Measurements from ENCODE around the gene ITIH1. TPM values are rescaled to one million over a fixed set of nuclear protein-coding genes. Genes with fewer than 3 reads are reported as not detected.

The ITIH1 gene
- total RNA-seq, 1 donor from 2014 or later: not detected

DNA sequence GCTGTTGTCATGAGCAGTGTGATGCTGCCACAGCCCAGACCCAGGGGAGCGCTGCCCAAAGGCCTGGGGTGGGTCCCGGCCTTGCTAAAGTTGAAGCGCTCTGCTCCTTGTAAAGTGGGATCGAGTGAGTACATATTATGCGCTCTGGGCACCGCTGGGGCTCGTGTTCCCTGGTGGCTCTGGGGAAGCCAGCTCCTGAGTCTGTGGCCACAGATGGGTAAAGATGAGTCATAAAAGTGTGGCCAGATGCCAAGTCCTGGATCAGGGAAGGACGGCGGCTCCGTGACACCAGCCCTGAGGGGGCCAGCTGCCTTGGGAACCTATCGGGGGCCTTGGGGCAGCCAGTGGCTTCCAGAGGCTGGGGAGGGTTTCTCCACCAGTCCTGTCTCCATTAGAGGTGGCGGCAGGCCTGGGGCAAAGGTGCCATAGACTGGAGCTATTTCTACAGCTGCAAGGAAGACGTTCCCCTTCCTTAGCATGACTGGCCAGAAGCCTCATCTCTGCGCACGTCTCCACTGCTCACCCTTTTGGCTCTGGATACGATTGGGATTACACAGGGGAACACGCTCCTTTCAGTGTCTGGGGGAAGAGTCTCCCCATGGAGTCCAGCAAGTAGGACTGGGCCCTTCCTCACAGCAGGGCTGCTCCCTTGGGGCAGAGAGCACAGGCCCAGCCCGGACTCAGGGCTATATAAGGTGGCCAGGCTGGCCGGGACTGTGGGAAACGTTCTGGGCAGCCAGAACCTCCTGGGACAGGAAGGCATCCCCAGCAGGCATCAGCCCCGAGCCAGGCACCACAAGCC lies 54.3 kb downstream of the ITIH1 start:
- Mint-ChIP-seq H3K4me3 (ENCODE audit: unreplicated experiment) (no peak overlapping the region), H3K27ac (ENCODE audit: unreplicated experiment) (no peak overlapping the region), H3K36me3 (ENCODE audit: low read depth, unreplicated experiment) (peaks cover 5% of the 10 kb centered on the region), H3K27me3 (ENCODE audit: unreplicated experiment) (peaks cover 2% of the 10 kb centered on the region), H3K9me3 (ENCODE audit: unreplicated experiment) (no peaks in the 10 kb centered on the region), H3K4me1 (ENCODE audit: unreplicated experiment) (peaks cover 2% of the 10 kb centered on the region)
- no peak for DNase-seq (ENCODE audit: low spot score)
- TF ChIP-seq, protein P1, sequence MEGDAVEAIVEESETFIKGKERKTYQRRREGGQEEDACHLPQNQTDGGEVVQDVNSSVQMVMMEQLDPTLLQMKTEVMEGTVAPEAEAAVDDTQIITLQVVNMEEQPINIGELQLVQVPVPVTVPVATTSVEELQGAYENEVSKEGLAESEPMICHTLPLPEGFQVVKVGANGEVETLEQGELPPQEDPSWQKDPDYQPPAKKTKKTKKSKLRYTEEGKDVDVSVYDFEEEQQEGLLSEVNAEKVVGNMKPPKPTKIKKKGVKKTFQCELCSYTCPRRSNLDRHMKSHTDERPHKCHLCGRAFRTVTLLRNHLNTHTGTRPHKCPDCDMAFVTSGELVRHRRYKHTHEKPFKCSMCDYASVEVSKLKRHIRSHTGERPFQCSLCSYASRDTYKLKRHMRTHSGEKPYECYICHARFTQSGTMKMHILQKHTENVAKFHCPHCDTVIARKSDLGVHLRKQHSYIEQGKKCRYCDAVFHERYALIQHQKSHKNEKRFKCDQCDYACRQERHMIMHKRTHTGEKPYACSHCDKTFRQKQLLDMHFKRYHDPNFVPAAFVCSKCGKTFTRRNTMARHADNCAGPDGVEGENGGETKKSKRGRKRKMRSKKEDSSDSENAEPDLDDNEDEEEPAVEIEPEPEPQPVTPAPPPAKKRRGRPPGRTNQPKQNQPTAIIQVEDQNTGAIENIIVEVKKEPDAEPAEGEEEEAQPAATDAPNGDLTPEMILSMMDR (IDR thresholded peaks at IDR 0.05; ENCODE audit: unreplicated experiment): no peak

DNA sequence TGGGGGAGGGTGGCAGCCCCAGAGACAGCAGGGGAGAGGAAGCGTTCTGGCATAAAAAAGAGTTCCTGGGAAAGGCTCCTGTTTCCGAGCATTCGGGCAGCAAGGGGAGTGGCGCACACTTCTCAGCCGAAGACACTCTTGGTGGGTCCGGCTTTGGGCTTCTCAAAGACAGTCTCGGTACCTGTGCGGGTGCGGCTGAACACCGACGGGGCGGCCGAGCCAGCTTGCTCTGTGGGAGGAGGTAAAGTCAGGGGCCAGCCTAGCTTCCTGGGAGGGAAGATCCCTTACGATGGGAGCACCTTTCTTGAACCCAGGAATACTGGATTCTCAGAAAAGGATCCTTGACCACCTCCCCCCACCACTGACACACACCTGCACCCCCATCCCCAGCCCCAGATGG lies 55.8 kb downstream of the ITIH1 start:
- TF ChIP-seq, protein P1 (IDR thresholded peaks at IDR 0.05; ENCODE audit: unreplicated experiment): no peak
- H3K9me3 Mint-ChIP-seq (ENCODE audit: unreplicated experiment): no peaks in the 10 kb centered on the region
- peaks cover 10% of the 10 kb centered on the region for H3K36me3 Mint-ChIP-seq (ENCODE audit: low read depth, unreplicated experiment)

DNA sequence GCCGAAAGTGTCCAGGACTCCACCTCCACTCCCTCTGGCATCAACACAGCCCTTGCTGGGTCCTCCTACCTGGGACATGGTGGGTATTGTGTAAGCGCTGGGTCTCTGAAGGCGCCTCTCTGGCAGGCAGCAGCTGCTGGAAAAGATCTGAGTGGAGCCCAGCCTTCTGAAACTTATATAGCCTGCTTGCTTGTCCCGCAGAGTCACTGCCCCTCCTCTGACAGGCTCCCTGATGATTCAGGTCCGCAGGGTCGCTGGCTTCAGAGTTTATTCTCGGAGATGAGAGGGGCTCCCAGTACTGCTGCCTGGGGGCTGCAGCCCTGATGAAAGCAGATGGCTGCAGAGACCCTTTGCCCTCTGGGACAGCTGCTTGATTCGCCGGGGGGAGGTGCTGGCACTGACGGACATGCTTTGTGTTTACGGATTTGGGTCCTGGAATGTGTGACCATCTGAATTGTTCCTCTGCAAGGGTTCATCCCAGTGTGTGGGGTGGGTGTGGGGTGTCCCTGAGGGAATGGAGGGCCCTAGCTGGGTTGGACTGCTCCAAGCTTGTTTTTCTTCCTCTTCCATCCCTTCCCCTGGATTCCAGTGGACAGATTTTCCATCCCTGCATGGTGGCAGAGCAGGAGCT lies 57.6 kb downstream of the ITIH1 start, which contains the start of gene MUSTN1:
Gene MUSTN1, minus strand, starts transcription at position 149 of the 631 bp plus-strand sequence. Its CDS starts 71 bp downstream, at position 78.
- Mint-ChIP-seq H3K4me1 (ENCODE audit: unreplicated experiment) (peaks cover 2% of the 10 kb centered on the region), H3K9me3 (ENCODE audit: unreplicated experiment) (no peaks in the 10 kb centered on the region), H3K36me3 (ENCODE audit: low read depth, unreplicated experiment) (peaks cover 11% of the 10 kb centered on the region), H3K27ac (ENCODE audit: unreplicated experiment) (no peak within 1 kb of the TSS), H3K27me3 (ENCODE audit: unreplicated experiment) (peaks cover 3% of the 10 kb centered on the region), H3K4me3 (ENCODE audit: unreplicated experiment) (no peak within 1 kb of the TSS)
- TF ChIP-seq, protein P1 (IDR thresholded peaks at IDR 0.05; ENCODE audit: unreplicated experiment): no peak
- no peak for DNase-seq (ENCODE audit: low spot score)

More for the DNA sequence above, 55.8 kb downstream of the ITIH1 start:
- no peak for DNase-seq (ENCODE audit: low spot score)
- peaks cover 3% of the 10 kb centered on the region for H3K27me3 Mint-ChIP-seq (ENCODE audit: unreplicated experiment)
- H3K4me3 Mint-ChIP-seq (ENCODE audit: unreplicated experiment): no peak overlapping the region
- H3K4me1 Mint-ChIP-seq (ENCODE audit: unreplicated experiment): peaks cover 2% of the 10 kb centered on the region
- H3K27ac Mint-ChIP-seq (ENCODE audit: unreplicated experiment): no peak overlapping the region

DNA sequence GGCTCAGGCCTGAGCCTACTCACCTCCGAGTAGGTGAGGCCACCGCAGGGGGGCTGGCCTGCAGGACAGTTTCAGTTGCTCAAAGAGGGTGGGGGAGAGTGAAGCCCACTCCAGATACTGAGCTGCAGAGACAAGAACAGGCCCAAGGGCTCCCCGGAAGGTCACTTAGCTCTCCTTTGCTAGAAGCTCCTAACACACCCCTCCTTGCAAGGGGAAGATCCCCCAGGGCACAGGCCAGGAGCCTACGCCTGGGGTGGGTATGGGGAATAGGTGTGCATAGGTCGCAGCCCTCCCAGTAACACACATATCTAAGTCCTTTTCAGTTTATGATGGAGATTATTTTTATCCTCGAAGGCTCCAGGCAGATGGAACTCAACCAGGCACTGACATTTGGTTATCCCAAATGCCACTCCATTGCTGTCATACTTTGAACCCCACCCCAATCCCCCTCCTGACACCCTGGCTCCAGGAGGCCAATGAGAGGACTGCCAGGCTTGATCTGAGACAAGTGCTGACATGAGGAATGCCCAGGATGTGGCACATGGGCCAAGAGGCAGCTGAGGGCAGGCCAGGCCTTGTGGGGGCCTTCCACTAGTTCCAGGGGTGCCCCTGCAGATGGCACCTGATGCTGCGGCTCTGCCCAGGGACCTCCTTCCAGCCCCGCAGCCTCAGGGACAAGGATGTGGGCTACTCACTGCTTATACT lies 58.5 kb downstream of the ITIH1 start:
- no peak overlapping the region for H3K27ac Mint-ChIP-seq (ENCODE audit: unreplicated experiment)

More for the DNA sequence above, 58.5 kb downstream of the ITIH1 start:
- no peak overlapping the region for H3K4me3 Mint-ChIP-seq (ENCODE audit: unreplicated experiment)
- peaks cover 2% of the 10 kb centered on the region for H3K4me1 Mint-ChIP-seq (ENCODE audit: unreplicated experiment)
- no peaks in the 10 kb centered on the region for H3K9me3 Mint-ChIP-seq (ENCODE audit: unreplicated experiment)
- H3K27me3 Mint-ChIP-seq (ENCODE audit: unreplicated experiment): peaks cover 3% of the 10 kb centered on the region
- DNase-seq (ENCODE audit: low spot score): no peak
- TF ChIP-seq, protein P1 (IDR thresholded peaks at IDR 0.05; ENCODE audit: unreplicated experiment): no peak
- H3K36me3 Mint-ChIP-seq (ENCODE audit: low read depth, unreplicated experiment): peaks cover 15% of the 10 kb centered on the region
